Ascending aorta (tissue), 2 donors: Measurements from ENCODE around the gene IRAK1BP1. TPM values are rescaled to one million over a fixed set of nuclear protein-coding genes. Genes with fewer than 3 reads are reported as not detected.

ENCODE experiments used
- DNase-seq, 2 donors: peaks; one replicate each; pipeline ENCODE4 v3.0.0-alpha.2; 2019; ENCODE audit warnings: low spot score in 2 of 2
- H3K27ac ChIP-seq, 2 donors: fragments of 200-600 bp; sonication (generic); one replicate each; pipeline ENCODE4 v1.5.1; 2016 to 2017; ENCODE audit warnings: mild to moderate bottlenecking in 1 of 2
- H3K27me3 ChIP-seq: fragments of 200-600 bp; sonication (generic); one replicate; pipeline ENCODE4 v1.5.1; 2017
- H3K36me3 ChIP-seq, 2 donors: fragments of 200-600 bp; sonication (generic); one replicate each; pipeline ENCODE4 v1.5.1; 2016
- H3K4me1 ChIP-seq, 2 donors: fragments of 200-600 bp; sonication (generic); one replicate each; pipeline ENCODE4 v1.5.1; 2016 to 2017; ENCODE audit warnings: mild to moderate bottlenecking in 1 of 2
- H3K4me3 ChIP-seq, 2 donors: fragments of 200-600 bp; sonication (generic); one replicate each; pipeline ENCODE4 v1.5.1; 2016 to 2017; ENCODE audit warnings: mild to moderate bottlenecking in 1 of 2
- H3K9me3 ChIP-seq, 2 donors: fragments of 200-600 bp; sonication (generic); one replicate each; pipeline ENCODE4 v1.5.1; 2016
- CTCF ChIP-seq, 3 experiments: fragments of 200-600 bp in 2 of 3; fragments of 450-650 bp in 1 of 3; sonication (generic) in 2 of 3; IDR thresholded peaks; one replicate each; pipeline ENCODE4 v1.5.1; 2016 to 2019; ENCODE audit warnings: antibody characterized with exemption in 3 of 3, mild to moderate bottlenecking in 1 of 3, moderate library complexity in 1 of 3
- intact Hi-C: fragments of 100-400 bp; cut with DNase I; formaldehyde crosslinking; loops from one replicate; pipeline ENCODE4 v1.15.1; 2023
- total RNA-seq: library from RNA; depleted of rRNA; stranded (reverse); fragments of >200 nt; gene quantifications from one replicate; pipeline ENCODE4 v1.1.0, GENCODE V29; 2016

Gene IRAK1BP1
- total RNA-seq, 1 donor from 2014 or later: 2.7 TPM

- Histone ChIP-seq H3K4me1 (no peaks in the 10 kb centered on the region), H3K27ac (no peak overlapping the region), H3K36me3 (peaks cover 0 to 7% of the 10 kb centered on the region in 2 donors), H3K4me3 (no peak overlapping the region), H3K9me3 (no peaks in the 10 kb centered on the region), H3K27me3 (no peaks in the 10 kb centered on the region)
- intact Hi-C loops: no loop called here
- no peak for DNase-seq
- TF ChIP-seq CTCF (IDR thresholded peaks at IDR 0.05): no peak
Observed at GRCh38 chr6:78896227-78896626, 28.9 kb downstream of the IRAK1BP1 start.

- Histone ChIP-seq H3K27ac (no peak overlapping the region), H3K4me3 (no peak overlapping the region), H3K27me3 (no peaks in the 10 kb centered on the region), H3K4me1 (no peaks in the 10 kb centered on the region), H3K9me3 (no peaks in the 10 kb centered on the region), H3K36me3 (no peaks in the 10 kb centered on the region)
- intact Hi-C loops: no loop called here
- DNase-seq: no peak
- no peak for TF ChIP-seq CTCF (IDR thresholded peaks at IDR 0.05)
Observed at GRCh38 chr6:78908621-78909020, 41.3 kb downstream of the IRAK1BP1 start.

- no peaks in the 10 kb centered on the region for H3K36me3 ChIP-seq
- H3K27me3 ChIP-seq: no peaks in the 10 kb centered on the region
- no peak for TF ChIP-seq CTCF (IDR thresholded peaks at IDR 0.05)
- no peak for DNase-seq
- H3K9me3 ChIP-seq: no peaks in the 10 kb centered on the region
- intact Hi-C loops: no loop called here
- no peak overlapping the region for H3K27ac ChIP-seq
- no peak overlapping the region for H3K4me3 ChIP-seq
- no peaks in the 10 kb centered on the region for H3K4me1 ChIP-seq
Observed at GRCh38 chr6:78909391-78909790, 42.0 kb downstream of the IRAK1BP1 start.

- intact Hi-C loops: no loop called here
- H3K27me3 ChIP-seq: no peaks in the 10 kb centered on the region
- no peak overlapping the region for H3K4me3 ChIP-seq
- H3K27ac ChIP-seq: no peak overlapping the region
- H3K4me1 ChIP-seq: no peaks in the 10 kb centered on the region
- TF ChIP-seq CTCF (IDR thresholded peaks at IDR 0.05): no peak
- H3K9me3 ChIP-seq: no peaks in the 10 kb centered on the region
- H3K36me3 ChIP-seq: no peaks in the 10 kb centered on the region
- no peak for DNase-seq
Observed at GRCh38 chr6:78910010-78910409, 42.7 kb downstream of the IRAK1BP1 start.

GRCh38 chr6:78910591-78911171 is 43.3 kb downstream of the IRAK1BP1 start:
- H3K27ac ChIP-seq: no peak overlapping the region
- H3K36me3 ChIP-seq: no peaks in the 10 kb centered on the region
- no peak for DNase-seq
- TF ChIP-seq CTCF (IDR thresholded peaks at IDR 0.05): no peak
- H3K4me1 ChIP-seq: no peaks in the 10 kb centered on the region
- H3K27me3 ChIP-seq: no peaks in the 10 kb centered on the region
- H3K4me3 ChIP-seq: peak overlapping the region; percentile 46 to 66
- intact Hi-C loops: no loop called here
- H3K9me3 ChIP-seq: no peaks in the 10 kb centered on the region
